Activated T-cell treated with anti-CD3 and anti-CD28 coated beads, Interleukin-2, amount 50 U/mL, for 48 hours (primary cell): ENCODE measurements around the gene SMAP1.

Source experiments
- DNase-seq, 2 experiments: peaks; one replicate each; pipeline ENCODE4 v3.0.0-alpha.2; 2020

SMAP1 gene

GRCh38 chr6:70903665-70904452, 236.2 kb downstream of the SMAP1 start:
- DNase-seq = no peak

GRCh38 chr6:70905742-70906141, 238.1 kb downstream of the SMAP1 start:
- no peak for DNase-seq
